ENCODE results near the gene ZNF770. TPM values are rescaled to one million over a fixed set of nuclear protein-coding genes. Genes with fewer than 3 reads are reported as not detected.
A peak's percentile ranks its signal among the peaks of the same experiment; 100 is the strongest.
"Not testable (repeated sequence)": the region's sequence is repeated elsewhere in the genome, so short reads cannot be mapped to it uniquely, and the experiment has no call there.

The ZNF770 gene
- total and polyA plus RNA-seq, 9 of the 15 experiments (the other 6 are each of a cell fraction or from before 2014, with no cell fraction given), result 3.4 to 50.8 (median 40.3) TPM

GRCh38 chr15:34943711-34944110, 44.4 kb downstream of the ZNF770 start:
- no peak for DNase-seq (ENCODE audit: extremely low read depth in 1 of 4, low spot score in 3 of 4)
- ChIA-PET POLR2A (interaction anchor here (0.6 to 2.5 kb wide), 2 partner anchors 10 to 25 kb away, joined by 3 to 12 read pairs; no protein-coding TSS in a partner anchor), CTCF (ENCODE audit: low intra/inter-chr PET ratio) (no interaction called here)
- H3K4me2 ChIP-seq (ENCODE audit: insufficient read depth, low read length), result no peak overlapping the region
- in situ Hi-C loops (cut with MboI) (no loop called here), intact Hi-C loops (cut with micrococcal nuclease) (no loop called here)
- no peak for FAIRE-seq
- no peak overlapping the region for H3K27ac ChIP-seq (ENCODE audit: extremely low read depth, low read depth, low read length)
- H2AFZ ChIP-seq (ENCODE audit: low read depth, low read length), result no peak overlapping the region
- H3K79me2 ChIP-seq (ENCODE audit: control insufficient read depth, insufficient read depth, low read length), result no peaks in the 10 kb centered on the region; the same call in 2 of the 3 replicates
- H3K4me1 ChIP-seq (replicated peaks in 1 of 2; ENCODE audit: control insufficient read depth in 2 of 2, insufficient read depth in 2 of 2, low read length in 2 of 2), result peaks cover 0 to 3% of the 10 kb centered on the region in 2 experiments; a peak in 1 of 5 replicates
- no peak for ATAC-seq
- no peak overlapping the region for H3K9ac ChIP-seq (ENCODE audit: insufficient read depth in 1 of 2, low read depth in 2 of 2, low read length in 2 of 2)
- H3K4me3 ChIP-seq, result no peak overlapping the region
- H3K36me3 ChIP-seq (ENCODE audit: control insufficient read depth, insufficient read depth, low read length), result peaks cover 76% of the 10 kb centered on the region
- no peaks in the 10 kb centered on the region for H3K27me3 ChIP-seq (ENCODE audit: control insufficient read depth in 2 of 2, insufficient read depth in 2 of 2, low read length in 2 of 2)
- H3K9me3 ChIP-seq (replicated peaks; ENCODE audit: control insufficient read depth, insufficient read depth, low read depth, low read length), result no peaks in the 10 kb centered on the region
- no peak for TF ChIP-seq CEBPG (CRISPR knock-in tag; IDR thresholded peaks at IDR 0.05)
- TF ChIP-seq CEBPG (tag; conservative IDR thresholded peaks at IDR 0.05 in 1 of 2, IDR thresholded peaks at IDR 0.05 in 1 of 2), result peak in 1 of 2 experiments; percentile 45; a peak in 1 of 4 replicates
- TF ChIP-seq, protein P1, sequence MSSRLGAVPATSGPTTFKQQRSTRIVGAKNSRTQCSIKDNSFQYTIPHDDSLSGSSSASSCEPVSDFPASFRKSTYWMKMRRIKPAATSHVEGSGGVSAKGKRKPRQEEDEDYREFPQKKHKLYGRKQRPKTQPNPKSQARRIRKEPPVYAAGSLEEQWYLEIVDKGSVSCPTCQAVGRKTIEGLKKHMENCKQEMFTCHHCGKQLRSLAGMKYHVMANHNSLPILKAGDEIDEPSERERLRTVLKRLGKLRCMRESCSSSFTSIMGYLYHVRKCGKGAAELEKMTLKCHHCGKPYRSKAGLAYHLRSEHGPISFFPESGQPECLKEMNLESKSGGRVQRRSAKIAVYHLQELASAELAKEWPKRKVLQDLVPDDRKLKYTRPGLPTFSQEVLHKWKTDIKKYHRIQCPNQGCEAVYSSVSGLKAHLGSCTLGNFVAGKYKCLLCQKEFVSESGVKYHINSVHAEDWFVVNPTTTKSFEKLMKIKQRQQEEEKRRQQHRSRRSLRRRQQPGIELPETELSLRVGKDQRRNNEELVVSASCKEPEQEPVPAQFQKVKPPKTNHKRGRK (tag; IDR thresholded peaks at IDR 0.05), result no peak
- no TSS peak for BruUV-seq (replicated peaks)
- no peaks in the 10 kb centered on the region for H3K9me1 ChIP-seq (ENCODE audit: control insufficient read depth, insufficient read depth, low read length)
- no peaks in the 10 kb centered on the region for H4K20me1 ChIP-seq (replicated peaks; ENCODE audit: control insufficient read depth, insufficient read depth, low read length)

DNA sequence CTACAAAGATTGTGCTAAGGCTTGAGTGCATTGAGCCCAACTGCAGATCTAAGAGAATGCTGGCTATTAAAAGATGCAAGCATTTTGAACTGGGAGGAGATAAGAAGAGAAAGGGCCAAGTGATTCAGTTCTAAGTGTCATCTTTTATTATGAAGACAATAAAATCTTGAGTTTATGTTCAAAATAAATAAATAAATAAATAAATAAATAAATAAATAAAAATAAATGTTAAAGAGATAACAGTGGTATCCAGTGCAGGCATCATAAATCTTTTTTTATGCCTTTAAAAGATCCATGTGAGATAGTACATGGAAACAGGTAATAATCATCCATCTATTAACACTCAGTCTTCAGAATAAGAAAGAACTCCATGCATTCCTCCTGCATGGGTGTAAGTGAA, 44.8 kb downstream of the ZNF770 start:
- H3K4me3 ChIP-seq; H3K9me1 ChIP-seq (ENCODE audit: control insufficient read depth, insufficient read depth, low read length); H4K20me1 ChIP-seq (replicated peaks; ENCODE audit: control insufficient read depth, insufficient read depth, low read length); BruUV-seq (replicated peaks); H3K4me1 ChIP-seq (replicated peaks in 1 of 2; ENCODE audit: control insufficient read depth in 2 of 2, insufficient read depth in 2 of 2, low read length in 2 of 2); intact Hi-C loops (cut with micrococcal nuclease); H3K9me3 ChIP-seq (replicated peaks; ENCODE audit: control insufficient read depth, insufficient read depth, low read depth, low read length); H3K27me3 ChIP-seq (ENCODE audit: control insufficient read depth in 2 of 2, insufficient read depth in 2 of 2, low read length in 2 of 2); H2AFZ ChIP-seq (ENCODE audit: low read depth, low read length); H3K79me2 ChIP-seq (ENCODE audit: control insufficient read depth, insufficient read depth, low read length); ATAC-seq; in situ Hi-C loops (cut with MboI); H3K4me2 ChIP-seq (ENCODE audit: insufficient read depth, low read length); FAIRE-seq; CTCF ChIA-PET (ENCODE audit: low intra/inter-chr PET ratio); H3K27ac ChIP-seq (ENCODE audit: extremely low read depth, low read depth, low read length); H3K9ac ChIP-seq (ENCODE audit: insufficient read depth in 1 of 2, low read depth in 2 of 2, low read length in 2 of 2); POLR2A ChIA-PET; DNase-seq (ENCODE audit: extremely low read depth in 1 of 4, low spot score in 3 of 4): not testable (repeated sequence)
- H3K36me3 ChIP-seq (ENCODE audit: control insufficient read depth, insufficient read depth, low read length), result peaks cover 79% of the 10 kb centered on the region

Data from K562 (cell line).